WERI-Rb-1 (cell line): ENCODE data around the gene FOXI3.
"Not testable (repeated sequence)": the region's sequence is repeated elsewhere in the genome, so short reads cannot be mapped to it uniquely, and the experiment has no call there.

Source experiments
- DNase-seq: peaks from one replicate; pipeline ENCODE4 v3.0.0-alpha.2; 2020
- H3K27ac ChIP-seq: fragments of 250-450 bp; sonication (Bioruptor Pico); 2 replicates; pipeline ENCODE4 v1.5.1; 2020; ENCODE audit warnings: mild to moderate bottlenecking, moderate library complexity
- H3K27me3 ChIP-seq: fragments of 250-450 bp; sonication (Bioruptor Pico); 2 replicates; pipeline ENCODE4 v1.5.1; 2021; ENCODE audit warnings: mild to moderate bottlenecking, low read depth, moderate library complexity; ENCODE audit not compliant: insufficient read depth, severe bottlenecking
- H3K36me3 ChIP-seq: fragments of 250-450 bp; sonication (Bioruptor Pico); 2 replicates; pipeline ENCODE4 v1.5.1; 2020; ENCODE audit warnings: mild to moderate bottlenecking, moderate library complexity
- H3K4me3 ChIP-seq: 2 replicates; pipeline ENCODE4 v1.5.1; 2011; ENCODE audit warnings: low read depth, mild to moderate bottlenecking, control low read depth, low read length
- H3K9me3 ChIP-seq: fragments of 250-450 bp; sonication (Bioruptor Pico); 2 replicates; pipeline ENCODE4 v1.5.1; 2021; ENCODE audit warnings: mild to moderate bottlenecking, moderate library complexity; ENCODE audit not compliant: severe bottlenecking
- TF ChIP-seq, protein P1 (sequence below): IDR thresholded peaks from 2 replicates; pipeline ENCODE4 v1.5.1; 2011; ENCODE audit warnings: low read depth, mild to moderate bottlenecking, control low read depth, inconsistent platforms, low read length

FOXI3 gene

DNA sequence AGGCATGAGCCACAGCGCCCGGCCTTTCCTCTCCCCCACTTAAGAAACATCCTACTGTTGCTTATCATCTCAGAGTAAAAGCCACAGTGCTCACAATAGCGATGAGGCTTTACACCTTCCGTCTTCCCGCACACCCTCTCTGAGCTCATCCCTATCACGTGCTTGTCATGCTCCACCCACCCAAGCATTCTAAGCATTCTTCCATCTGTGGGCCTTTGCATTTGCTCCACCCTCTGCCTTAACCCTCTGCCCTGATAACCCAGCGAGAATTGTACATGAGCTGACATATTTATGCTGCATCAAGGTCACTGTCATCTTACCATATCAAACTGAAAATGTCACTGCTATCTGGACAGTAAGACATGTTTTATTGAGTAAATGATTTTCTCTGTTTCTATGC lies 22.6 kb downstream of the FOXI3 start:
- Histone ChIP-seq H3K4me3 (no peak overlapping the region), H3K9me3 (no peaks in the 10 kb centered on the region), H3K36me3 (no peaks in the 10 kb centered on the region), H3K27me3 (peaks cover 58% of the 10 kb centered on the region), H3K27ac (no peak overlapping the region)
- no peak for DNase-seq
- TF ChIP-seq, protein P1, sequence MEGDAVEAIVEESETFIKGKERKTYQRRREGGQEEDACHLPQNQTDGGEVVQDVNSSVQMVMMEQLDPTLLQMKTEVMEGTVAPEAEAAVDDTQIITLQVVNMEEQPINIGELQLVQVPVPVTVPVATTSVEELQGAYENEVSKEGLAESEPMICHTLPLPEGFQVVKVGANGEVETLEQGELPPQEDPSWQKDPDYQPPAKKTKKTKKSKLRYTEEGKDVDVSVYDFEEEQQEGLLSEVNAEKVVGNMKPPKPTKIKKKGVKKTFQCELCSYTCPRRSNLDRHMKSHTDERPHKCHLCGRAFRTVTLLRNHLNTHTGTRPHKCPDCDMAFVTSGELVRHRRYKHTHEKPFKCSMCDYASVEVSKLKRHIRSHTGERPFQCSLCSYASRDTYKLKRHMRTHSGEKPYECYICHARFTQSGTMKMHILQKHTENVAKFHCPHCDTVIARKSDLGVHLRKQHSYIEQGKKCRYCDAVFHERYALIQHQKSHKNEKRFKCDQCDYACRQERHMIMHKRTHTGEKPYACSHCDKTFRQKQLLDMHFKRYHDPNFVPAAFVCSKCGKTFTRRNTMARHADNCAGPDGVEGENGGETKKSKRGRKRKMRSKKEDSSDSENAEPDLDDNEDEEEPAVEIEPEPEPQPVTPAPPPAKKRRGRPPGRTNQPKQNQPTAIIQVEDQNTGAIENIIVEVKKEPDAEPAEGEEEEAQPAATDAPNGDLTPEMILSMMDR: no peak

DNA sequence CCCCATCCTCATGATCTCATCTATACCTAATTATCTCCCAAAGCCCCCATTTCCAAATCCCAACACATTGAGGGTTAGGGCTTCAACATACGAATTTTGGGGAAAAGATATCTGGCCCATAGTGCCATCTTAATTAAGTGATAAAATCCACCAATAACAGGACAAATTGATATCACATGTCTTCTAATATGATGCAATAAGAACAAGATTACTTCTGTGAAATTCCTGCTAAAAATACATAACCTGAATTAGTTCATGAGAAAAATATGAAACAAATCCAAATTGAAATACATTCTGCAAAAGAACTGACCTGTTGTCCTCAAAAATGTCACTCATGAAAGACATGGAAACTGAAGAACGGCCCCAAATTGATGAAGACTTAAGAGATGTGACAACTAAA lies 28.8 kb downstream of the FOXI3 start:
- Histone ChIP-seq H3K27me3 (peaks cover 65% of the 10 kb centered on the region), H3K27ac (no peak overlapping the region), H3K4me3 (no peak overlapping the region), H3K9me3 (no peaks in the 10 kb centered on the region), H3K36me3 (no peaks in the 10 kb centered on the region)
- TF ChIP-seq, protein P1: no peak
- no peak for DNase-seq

DNA sequence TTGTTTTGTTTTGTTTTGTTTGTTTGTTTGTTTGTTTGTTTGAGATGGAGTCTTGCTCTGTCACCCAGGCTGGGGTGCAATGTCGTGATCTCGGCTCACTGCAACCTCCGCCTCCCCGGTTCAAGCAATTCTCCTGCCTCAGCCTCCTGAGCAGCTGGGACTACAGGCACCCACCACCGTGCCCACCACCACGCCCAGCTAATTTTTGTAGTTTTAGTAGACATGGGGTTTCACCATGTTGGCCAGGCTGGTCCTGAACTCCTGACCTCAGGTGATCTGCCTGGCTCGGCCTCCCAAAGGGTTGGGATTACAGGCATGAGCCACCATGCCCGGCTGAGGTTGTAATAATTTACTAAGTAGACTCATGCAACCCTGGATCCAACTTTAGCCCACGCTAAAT lies 33.4 kb downstream of the FOXI3 start:
- not testable (repeated sequence) for H3K27ac ChIP-seq, DNase-seq, H3K9me3 ChIP-seq, H3K36me3 ChIP-seq, H3K4me3 ChIP-seq
- H3K27me3 ChIP-seq: peaks cover 91% of the 10 kb centered on the region

DNA sequence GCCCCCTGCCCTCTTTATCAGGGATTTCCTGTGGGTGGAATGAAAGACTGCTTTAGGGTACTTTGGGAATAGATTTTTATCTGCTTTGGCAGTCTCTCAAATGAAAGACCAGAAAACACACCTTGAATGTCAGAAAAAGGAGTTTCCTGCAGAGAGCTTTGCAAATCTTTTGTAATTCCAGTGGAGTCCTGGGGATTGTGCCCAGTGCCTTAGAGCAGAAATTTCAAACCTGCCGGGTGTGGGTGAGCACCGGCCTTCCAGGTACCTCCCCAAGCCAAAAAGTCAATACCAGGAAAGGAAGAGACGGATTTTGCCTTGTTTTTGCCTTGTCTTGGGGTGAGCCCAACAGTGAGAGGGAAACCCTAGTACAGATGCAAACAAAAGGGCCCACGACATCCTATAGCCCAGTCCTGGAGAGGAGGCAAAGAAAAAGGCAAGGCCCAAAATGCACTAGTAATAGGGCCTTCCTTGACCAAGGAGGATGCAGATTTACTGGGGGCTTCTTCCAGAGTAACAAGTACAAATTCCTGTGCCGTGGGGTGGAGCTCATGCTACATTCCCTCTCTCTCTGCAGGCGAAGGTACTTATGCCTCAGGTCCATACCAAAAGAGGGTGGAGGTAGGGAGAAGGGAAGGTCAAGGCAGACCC lies 36.4 kb downstream of the FOXI3 start:
- Histone ChIP-seq H3K9me3 (no peaks in the 10 kb centered on the region), H3K4me3 (no peak overlapping the region), H3K27ac (no peak overlapping the region), H3K27me3 (peaks cover 84% of the 10 kb centered on the region), H3K36me3 (no peaks in the 10 kb centered on the region)
- TF ChIP-seq, protein P1: no peak
- no peak for DNase-seq

DNA sequence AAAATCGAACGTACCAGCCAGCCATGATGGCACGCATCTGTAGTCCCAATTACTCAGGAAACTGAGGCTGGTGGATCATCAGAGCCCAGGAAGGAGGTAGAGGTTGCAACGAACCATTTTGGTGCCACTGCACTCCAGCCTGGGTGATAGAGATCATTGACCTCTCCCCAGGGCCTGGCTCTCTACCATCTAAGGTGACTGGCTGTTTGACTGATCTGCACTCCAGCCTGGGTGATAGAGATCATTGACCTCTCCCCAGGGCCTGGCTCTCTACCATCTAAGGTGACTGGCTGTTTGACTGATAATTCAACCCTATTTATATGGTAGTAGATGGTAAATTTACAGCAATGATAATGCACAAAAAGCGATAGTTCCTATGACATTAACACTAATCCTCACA lies 43.6 kb downstream of the FOXI3 start:
- peaks cover 75% of the 10 kb centered on the region for H3K27me3 ChIP-seq
- DNase-seq, H3K4me3 ChIP-seq, H3K27ac ChIP-seq, H3K36me3 ChIP-seq, H3K9me3 ChIP-seq: not testable (repeated sequence)

DNA sequence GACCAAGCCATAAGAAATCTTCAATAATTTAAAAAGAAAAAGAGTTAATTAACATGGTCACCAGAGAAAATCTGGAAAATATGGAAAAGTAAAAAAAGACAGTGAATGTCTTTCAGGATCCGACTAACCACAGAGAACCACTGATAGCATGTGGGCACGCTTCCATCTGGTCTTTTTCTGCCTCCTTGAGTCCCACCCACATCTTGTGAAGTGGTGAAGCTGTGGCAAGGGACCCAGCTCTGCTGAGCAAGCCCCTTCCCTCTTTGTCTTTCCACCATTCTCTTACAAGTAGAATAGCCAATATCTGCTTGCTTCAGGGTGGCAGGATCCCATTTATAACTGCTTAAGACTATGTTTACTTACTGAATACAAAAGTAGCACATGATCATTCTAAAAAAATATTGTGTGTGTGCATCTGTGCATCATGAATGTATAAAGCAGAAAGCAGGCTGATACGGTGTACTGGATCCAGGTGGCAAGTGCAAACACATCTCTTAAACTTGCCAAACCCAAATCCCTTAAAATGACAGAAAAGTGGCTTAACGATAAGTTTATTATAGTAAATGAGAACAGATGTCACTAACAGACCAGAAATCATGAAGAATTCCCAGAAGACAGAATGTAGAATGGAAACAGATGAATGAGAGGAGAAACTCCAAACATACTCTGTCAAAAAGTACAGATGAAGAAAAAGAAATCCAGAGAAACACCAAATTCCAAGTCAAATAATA lies 52.3 kb downstream of the FOXI3 start:
- H3K27ac ChIP-seq: no peak overlapping the region
- TF ChIP-seq, protein P1: no peak
- H3K27me3 ChIP-seq: peaks cover 76% of the 10 kb centered on the region
- no peaks in the 10 kb centered on the region for H3K36me3 ChIP-seq
- no peaks in the 10 kb centered on the region for H3K9me3 ChIP-seq
- no peak for DNase-seq
- no peak overlapping the region for H3K4me3 ChIP-seq

DNA sequence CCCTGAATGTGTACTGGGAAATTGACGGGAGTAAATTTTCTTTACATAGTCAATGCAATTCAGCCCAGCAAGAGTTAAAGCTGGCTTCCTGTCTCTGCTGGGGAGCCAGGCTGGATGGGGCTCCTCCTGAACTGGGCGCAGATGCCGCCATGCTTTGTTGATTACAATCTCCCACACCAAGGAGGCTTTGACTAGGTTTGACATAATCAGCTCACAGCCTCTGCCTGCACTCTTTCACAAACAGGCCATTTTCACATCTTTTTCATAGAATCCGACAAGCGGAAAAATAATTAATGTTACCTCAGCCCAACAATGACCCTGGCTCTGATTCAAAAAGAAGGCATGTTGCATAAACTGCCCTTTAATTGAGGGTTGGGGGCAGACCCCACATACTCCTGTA lies 54.3 kb downstream of the FOXI3 start:
- Histone ChIP-seq H3K9me3 (no peaks in the 10 kb centered on the region), H3K36me3 (no peaks in the 10 kb centered on the region), H3K27ac (no peak overlapping the region), H3K4me3 (no peak overlapping the region), H3K27me3 (peaks cover 75% of the 10 kb centered on the region)
- no peak for DNase-seq
- TF ChIP-seq, protein P1: no peak
